Measurements from ENCODE around the gene DUSP23. TPM values are rescaled to one million over a fixed set of nuclear protein-coding genes. Genes with fewer than 3 reads are reported as not detected.

Gene DUSP23
- polyA plus RNA-seq, 1 donor from 2014 or later = 5.4 TPM

GRCh38 chr1:159828581-159829272 lies 48.0 kb downstream of the DUSP23 start:
- no peak overlapping the region for H3K9ac ChIP-seq (ENCODE audit: low read length)
- H3K27me3 ChIP-seq (ENCODE audit: insufficient read depth, low read depth, low read length) = peaks cover 78% of the 10 kb centered on the region
- no peak overlapping the region for H3K27ac ChIP-seq (ENCODE audit: low read length)
- no peak overlapping the region for H2AFZ ChIP-seq (ENCODE audit: low read depth, low read length)
- H4K20me1 ChIP-seq (ENCODE audit: insufficient read depth) = no peaks in the 10 kb centered on the region
- TF ChIP-seq EZH2 (IDR thresholded peaks at IDR 0.05; ENCODE audit: borderline replicate concordance, insufficient read depth, low read length, poor library complexity, severe bottlenecking) = no peak
- no peak for TF ChIP-seq POLR2AphosphoS5 (IDR thresholded peaks at IDR 0.05)
- no peak for TF ChIP-seq RAD21 (conservative IDR thresholded peaks at IDR 0.05)
- TF ChIP-seq REST (IDR thresholded peaks at IDR 0.05; ENCODE audit: borderline replicate concordance) = no peak
- no peak for TF ChIP-seq CTCF (IDR thresholded peaks at IDR 0.05; ENCODE audit: poor library complexity, severe bottlenecking)
- no peak for TF ChIP-seq MXI1 (conservative IDR thresholded peaks at IDR 0.05; ENCODE audit: poor library complexity, severe bottlenecking)
- TF ChIP-seq SMC3 (conservative IDR thresholded peaks at IDR 0.05; ENCODE audit: poor library complexity) = no peak
- no peak for TF ChIP-seq EP300 (conservative IDR thresholded peaks at IDR 0.05; ENCODE audit: poor library complexity, severe bottlenecking)
- no peak for TF ChIP-seq TAF1 (IDR thresholded peaks at IDR 0.05; ENCODE audit: low read depth)
- no peaks in the 10 kb centered on the region for H3F3A ChIP-seq (ENCODE audit: insufficient read depth, low read length, poor library complexity, severe bottlenecking)
- no peak overlapping the region for H3K4me2 ChIP-seq (ENCODE audit: low read length)
- no peak overlapping the region for H3K4me3 ChIP-seq (ENCODE audit: low read length)
- H3K79me2 ChIP-seq (replicated peaks; ENCODE audit: insufficient read depth, low read length) = no peaks in the 10 kb centered on the region
- H3K9me2 ChIP-seq (ENCODE audit: insufficient read depth, low read length) = no peaks in the 10 kb centered on the region
- H3K36me3 ChIP-seq (ENCODE audit: insufficient read depth, low read length) = no peaks in the 10 kb centered on the region
- H3K9me3 ChIP-seq (ENCODE audit: low read length) = no peaks in the 10 kb centered on the region

GRCh38 chr1:159829273-159829634 lies 48.5 kb downstream of the DUSP23 start:
- Histone ChIP-seq H3K9ac (ENCODE audit: low read length) (no peak overlapping the region), H3K4me3 (ENCODE audit: low read length) (no peak overlapping the region), H4K20me1 (ENCODE audit: insufficient read depth) (no peaks in the 10 kb centered on the region), H3K4me2 (ENCODE audit: low read length) (no peak overlapping the region), H3K27me3 (ENCODE audit: insufficient read depth, low read depth, low read length) (peaks cover 82% of the 10 kb centered on the region), H2AFZ (ENCODE audit: low read depth, low read length) (no peak overlapping the region), H3K36me3 (ENCODE audit: insufficient read depth, low read length) (no peaks in the 10 kb centered on the region), H3F3A (ENCODE audit: insufficient read depth, low read length, poor library complexity, severe bottlenecking) (no peaks in the 10 kb centered on the region), H3K9me3 (ENCODE audit: low read length) (no peaks in the 10 kb centered on the region), H3K79me2 (replicated peaks; ENCODE audit: insufficient read depth, low read length) (no peaks in the 10 kb centered on the region), H3K27ac (ENCODE audit: low read length) (no peak overlapping the region), H3K9me2 (ENCODE audit: insufficient read depth, low read length) (no peaks in the 10 kb centered on the region)
- TF ChIP-seq POLR2AphosphoS5 (IDR thresholded peaks at IDR 0.05) = no peak
- no peak for TF ChIP-seq REST (IDR thresholded peaks at IDR 0.05; ENCODE audit: borderline replicate concordance)
- no peak for TF ChIP-seq EZH2 (IDR thresholded peaks at IDR 0.05; ENCODE audit: borderline replicate concordance, insufficient read depth, low read length, poor library complexity, severe bottlenecking)
- no peak for TF ChIP-seq RAD21 (conservative IDR thresholded peaks at IDR 0.05)
- peak; percentile 17 for TF ChIP-seq CTCF (IDR thresholded peaks at IDR 0.05; ENCODE audit: poor library complexity, severe bottlenecking)
- TF ChIP-seq TAF1 (IDR thresholded peaks at IDR 0.05; ENCODE audit: low read depth) = no peak

Data from neural cell (in vitro differentiated cells).